HepG2 (cell line): ENCODE measurements around the gene EZH1. TPM values are rescaled to one million over a fixed set of nuclear protein-coding genes. Genes with fewer than 3 reads are reported as not detected.

ENCODE experiments used
- CENPT ChIP-seq: sonication (generic); formaldehyde crosslinking; IDR thresholded peaks from 2 replicates; pipeline ENCODE4 v1.8.0; 2022; ENCODE audit warnings: low read depth, mild to moderate bottlenecking, moderate library complexity, missing genetic modification reagents
- ETV6 ChIP-seq: sonication (generic); formaldehyde crosslinking; conservative IDR thresholded peaks from 2 replicates; pipeline ENCODE4 v1.4.0; 2020; ENCODE audit warnings: missing genetic modification reagents
- GMEB2 ChIP-seq: IDR thresholded peaks from 2 replicates; pipeline ENCODE4 v1.6.1; 2016; ENCODE audit warnings: missing biosample characterization, missing genetic modification reagents, low read depth
- NFYB ChIP-seq: sonication (generic); formaldehyde crosslinking; IDR thresholded peaks from 2 replicates; pipeline ENCODE4 v1.4.0; 2020; ENCODE audit warnings: missing genetic modification reagents
- POLR2A ChIP-seq, 2 experiments: IDR thresholded peaks; 2 replicates each; pipeline ENCODE4 v1.6.1; 2011; ENCODE audit warnings: low read depth in 2 of 2, low read length in 2 of 2, mild to moderate bottlenecking in 1 of 2, moderate library complexity in 1 of 2; ENCODE audit not compliant: insufficient read depth in 1 of 2
- PRMT3 ChIP-seq: sonication (generic); formaldehyde crosslinking; IDR thresholded peaks from 2 replicates; pipeline ENCODE4 v1.8.1; 2022; ENCODE audit warnings: low read depth, mild to moderate bottlenecking, moderate library complexity, missing genetic modification reagents, borderline replicate concordance
- RFX5 ChIP-seq: IDR thresholded peaks from 2 replicates; pipeline ENCODE4 v1.6.1; 2011; ENCODE audit warnings: low read depth, low read length, improper control_type of control experiment
- SCMH1 ChIP-seq: sonication (generic); formaldehyde crosslinking; IDR thresholded peaks from 2 replicates; pipeline ENCODE4 v1.9.0; 2021; ENCODE audit warnings: missing genetic modification reagents, mild to moderate bottlenecking, borderline replicate concordance
- SMYD3 ChIP-seq: sonication (generic); formaldehyde crosslinking; IDR thresholded peaks from 2 replicates; pipeline ENCODE4 v1.8.1; 2023; ENCODE audit warnings: mild to moderate bottlenecking, missing genetic modification reagents
- SP4 ChIP-seq: sonication (generic); formaldehyde crosslinking; IDR thresholded peaks from 2 replicates; pipeline ENCODE4 v1.8.1; 2023; ENCODE audit warnings: mild to moderate bottlenecking, missing genetic modification reagents
- STAG1 ChIP-seq: sonication (generic); formaldehyde crosslinking; IDR thresholded peaks from 2 replicates; pipeline ENCODE4 v1.4.0; 2020; ENCODE audit warnings: missing genetic modification reagents
- ZFP36L2 ChIP-seq: sonication (generic); formaldehyde crosslinking; IDR thresholded peaks from 2 replicates; pipeline ENCODE4 v1.4.0; 2020; ENCODE audit warnings: missing genetic modification reagents
- ZNF224 ChIP-seq: sonication (generic); formaldehyde crosslinking; IDR thresholded peaks from 2 replicates; pipeline ENCODE4 v1.5.0; 2020; ENCODE audit warnings: mild to moderate bottlenecking, missing genetic modification reagents
- ZNF24 ChIP-seq: fragments of 450-650 bp; IDR thresholded peaks from 2 replicates; pipeline ENCODE4 v1.6.1; 2017; ENCODE audit warnings: antibody characterized with exemption, mild to moderate bottlenecking
- ZNF343 ChIP-seq: sonication (generic); formaldehyde crosslinking; IDR thresholded peaks from 2 replicates; pipeline ENCODE4 v1.4.0; 2020; ENCODE audit warnings: mild to moderate bottlenecking, missing genetic modification reagents
- ZNF501 ChIP-seq: sonication (generic); formaldehyde crosslinking; IDR thresholded peaks from 2 replicates; pipeline ENCODE4 v1.5.1; 2020; ENCODE audit warnings: mild to moderate bottlenecking, moderate library complexity, missing genetic modification reagents
- polyA plus RNA-seq, 8 experiments: library from polyadenylated mRNA; depleted of rRNA in 3 of 8; stranded (reverse) in 7 of 8; unstranded in 1 of 8; fragments of >200 nt; fragmentation: Illumina TruSeq in 4 of 8; extraction: Trizol in 4 of 8; gene quantifications; 2 replicates each; pipeline versions ENCODE4 v1.2.1 to v1.2.3, GENCODE V29; 2011 to 2016; ENCODE audit warnings: low read depth in 4 of 8, missing spikeins in 1 of 8, mixed read lengths in 1 of 8; ENCODE audit not compliant: insufficient read depth in 1 of 8
- total RNA-seq, 5 experiments: library from RNA; depleted of rRNA; stranded (reverse); fragments of >200 nt; fragmentation: Illumina TruSeq; extraction: Trizol; gene quantifications; 2 replicates each; pipeline ENCODE4 v1.2.3, GENCODE V29; 2016; ENCODE audit warnings: low read depth in 1 of 5
- TF ChIP-seq, protein P1 (sequence below): sonication (generic); formaldehyde crosslinking; IDR thresholded peaks from one replicate; pipeline ENCODE4 v1.5.1; 2020; ENCODE audit warnings: mild to moderate bottlenecking, missing genetic modification reagents; ENCODE audit errors: not compliant biosample characterization
- TF ChIP-seq, protein P2 (sequence below): sonication (generic); formaldehyde crosslinking; IDR thresholded peaks from 2 replicates; pipeline ENCODE4 v1.4.0; 2020; ENCODE audit warnings: mild to moderate bottlenecking, missing genetic modification reagents

EZH1 gene
- total and polyA plus RNA-seq, 2 of the 13 experiments (the other 11 are each of a cell fraction or from before 2014, with no cell fraction given) = 11.6 to 24.0 TPM

DNA sequence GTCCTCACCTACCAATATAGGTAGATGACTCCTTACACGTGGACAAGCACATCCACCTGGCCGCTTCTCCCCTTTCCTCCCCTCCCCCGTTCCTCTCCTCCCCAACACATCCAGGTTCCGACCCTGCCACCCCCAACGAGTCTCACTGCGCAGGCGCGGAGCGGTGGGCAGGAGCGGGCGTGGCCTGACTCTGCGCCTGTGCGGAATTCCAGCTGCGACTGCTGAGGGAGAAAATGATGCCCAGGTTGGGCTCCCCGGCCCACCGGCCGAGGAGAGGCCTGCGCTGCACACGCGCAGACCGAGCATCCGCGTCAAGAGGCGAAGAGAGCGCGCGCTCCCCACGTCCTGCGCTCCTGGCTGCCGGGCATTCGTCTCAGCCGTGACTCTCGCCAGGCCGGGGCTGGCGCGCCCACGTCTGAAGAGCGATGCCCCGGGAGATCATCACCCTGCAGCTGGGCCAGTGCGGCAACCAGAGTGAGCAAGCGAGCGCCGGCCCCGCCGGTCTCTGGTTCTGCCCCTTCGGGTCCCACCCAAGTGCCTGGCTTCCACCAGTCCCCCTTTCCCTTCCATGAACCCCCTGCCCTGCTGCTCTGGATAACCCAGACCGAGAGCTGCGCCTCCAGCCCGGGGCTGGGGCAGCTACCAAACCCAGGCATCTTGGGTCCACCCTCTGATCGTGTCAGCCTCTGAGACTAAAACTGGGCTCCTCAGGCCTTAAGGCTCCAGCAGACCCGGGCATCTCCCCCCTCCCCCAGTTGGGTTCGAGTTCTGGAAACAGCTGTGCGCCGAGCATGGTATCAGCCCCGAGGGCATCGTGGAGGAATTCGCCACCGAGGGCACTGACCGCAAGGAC, 85.5 kb downstream of the EZH1 start, which contains the start of gene TUBG2 (continued):
- TF ChIP-seq GMEB2 (CRISPR knock-in tag) = 0 out of 2 replicates have a peak, but pooled peaks have one; percentile 7
- TF ChIP-seq, protein P1, sequence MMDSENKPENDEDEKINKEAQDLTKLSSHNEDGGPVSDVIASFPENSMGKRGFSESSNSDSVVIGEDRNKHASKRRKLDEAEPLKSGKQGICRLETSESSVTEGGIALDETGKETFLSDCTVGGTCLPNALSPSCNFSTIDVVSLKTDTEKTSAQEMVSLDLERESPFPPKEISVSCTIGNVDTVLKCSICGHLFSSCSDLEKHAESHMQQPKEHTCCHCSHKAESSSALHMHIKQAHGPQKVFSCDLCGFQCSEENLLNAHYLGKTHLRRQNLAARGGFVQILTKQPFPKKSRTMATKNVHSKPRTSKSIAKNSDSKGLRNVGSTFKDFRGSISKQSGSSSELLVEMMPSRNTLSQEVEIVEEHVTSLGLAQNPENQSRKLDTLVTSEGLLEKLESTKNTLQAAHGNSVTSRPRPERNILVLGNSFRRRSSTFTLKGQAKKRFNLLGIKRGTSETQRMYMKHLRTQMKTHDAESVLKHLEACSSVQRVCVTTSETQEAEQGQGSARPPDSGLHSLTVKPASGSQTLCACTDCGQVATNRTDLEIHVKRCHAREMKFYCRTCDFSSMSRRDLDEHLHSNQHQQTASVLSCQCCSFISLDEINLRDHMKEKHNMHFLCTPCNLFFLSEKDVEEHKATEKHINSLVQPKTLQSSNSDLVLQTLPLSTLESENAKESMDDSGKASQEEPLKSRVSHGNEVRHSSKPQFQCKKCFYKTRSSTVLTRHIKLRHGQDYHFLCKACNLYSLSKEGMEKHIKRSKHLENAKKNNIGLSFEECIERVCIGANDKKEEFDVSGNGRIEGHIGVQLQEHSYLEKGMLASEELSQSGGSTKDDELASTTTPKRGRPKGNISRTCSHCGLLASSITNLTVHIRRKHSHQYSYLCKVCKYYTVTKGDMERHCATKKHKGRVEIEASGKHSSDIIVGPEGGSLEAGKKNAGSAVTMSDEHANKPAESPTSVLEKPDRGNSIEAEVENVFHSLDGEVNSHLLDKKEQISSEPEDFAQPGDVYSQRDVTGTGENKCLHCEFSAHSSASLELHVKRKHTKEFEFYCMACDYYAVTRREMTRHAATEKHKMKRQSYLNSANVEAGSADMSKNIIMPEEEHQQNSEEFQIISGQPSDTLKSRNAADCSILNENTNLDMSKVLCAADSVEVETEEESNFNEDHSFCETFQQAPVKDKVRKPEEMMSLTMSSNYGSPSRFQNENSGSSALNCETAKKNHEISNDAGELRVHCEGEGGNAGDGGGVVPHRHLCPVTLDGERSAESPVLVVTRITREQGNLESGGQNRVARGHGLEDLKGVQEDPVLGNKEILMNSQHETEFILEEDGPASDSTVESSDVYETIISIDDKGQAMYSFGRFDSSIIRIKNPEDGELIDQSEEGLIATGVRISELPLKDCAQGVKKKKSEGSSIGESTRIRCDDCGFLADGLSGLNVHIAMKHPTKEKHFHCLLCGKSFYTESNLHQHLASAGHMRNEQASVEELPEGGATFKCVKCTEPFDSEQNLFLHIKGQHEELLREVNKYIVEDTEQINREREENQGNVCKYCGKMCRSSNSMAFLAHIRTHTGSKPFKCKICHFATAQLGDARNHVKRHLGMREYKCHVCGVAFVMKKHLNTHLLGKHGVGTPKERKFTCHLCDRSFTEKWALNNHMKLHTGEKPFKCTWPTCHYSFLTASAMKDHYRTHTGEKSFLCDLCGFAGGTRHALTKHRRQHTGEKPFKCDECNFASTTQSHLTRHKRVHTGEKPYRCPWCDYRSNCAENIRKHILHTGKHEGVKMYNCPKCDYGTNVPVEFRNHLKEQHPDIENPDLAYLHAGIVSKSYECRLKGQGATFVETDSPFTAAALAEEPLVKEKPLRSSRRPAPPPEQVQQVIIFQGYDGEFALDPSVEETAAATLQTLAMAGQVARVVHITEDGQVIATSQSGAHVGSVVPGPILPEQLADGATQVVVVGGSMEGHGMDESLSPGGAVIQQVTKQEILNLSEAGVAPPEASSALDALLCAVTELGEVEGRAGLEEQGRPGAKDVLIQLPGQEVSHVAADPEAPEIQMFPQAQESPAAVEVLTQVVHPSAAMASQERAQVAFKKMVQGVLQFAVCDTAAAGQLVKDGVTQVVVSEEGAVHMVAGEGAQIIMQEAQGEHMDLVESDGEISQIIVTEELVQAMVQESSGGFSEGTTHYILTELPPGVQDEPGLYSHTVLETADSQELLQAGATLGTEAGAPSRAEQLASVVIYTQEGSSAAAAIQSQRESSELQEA (CRISPR knock-in tag) = peak; percentile 55
- TF ChIP-seq ZNF224 (CRISPR knock-in tag) = 0 out of 2 replicates have a peak, but pooled peaks have one; percentile 68
- no peak for TF ChIP-seq SMYD3
- no peak; the same call in 1 of the 2 replicates for TF ChIP-seq PRMT3 (CRISPR knock-in tag)
- TF ChIP-seq, protein P2, sequence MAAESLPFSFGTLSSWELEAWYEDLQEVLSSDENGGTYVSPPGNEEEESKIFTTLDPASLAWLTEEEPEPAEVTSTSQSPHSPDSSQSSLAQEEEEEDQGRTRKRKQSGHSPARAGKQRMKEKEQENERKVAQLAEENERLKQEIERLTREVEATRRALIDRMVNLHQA (CRISPR knock-in tag) = no peak
- TF ChIP-seq RFX5 = no peak
- TF ChIP-seq SP4 = peak; percentile 82
- peak; percentile 88 for TF ChIP-seq ETV6 (CRISPR knock-in tag)
- no peak for TF ChIP-seq ZNF24
- 0 out of 2 replicates have a peak, but pooled peaks have one; percentile 42 for TF ChIP-seq ZFP36L2 (CRISPR knock-in tag)
- no peak for TF ChIP-seq SCMH1 (CRISPR knock-in tag)
- 0 out of 2 replicates have a peak, but pooled peaks have one; percentile 24 for TF ChIP-seq STAG1 (CRISPR knock-in tag)
- TF ChIP-seq CENPT = no peak
- TF ChIP-seq NFYB = no peak
- TF ChIP-seq ZNF501 = peak; percentile 98
- peak; percentile 74 to 93 for TF ChIP-seq POLR2A (IDR thresholded peaks at IDR 0.05; ENCODE audit: insufficient read depth in 1 of 2, low read depth in 2 of 2, low read length in 2 of 2)
- TF ChIP-seq ZNF343 = peak; percentile 70; the same call in 1 of the 2 replicates
